Activated naive CD8-positive, alpha-beta T cell treated with anti-CD3 and anti-CD28 coated beads, Interleukin-2, amount 10 ng/mL, durations not matched to agents 7 days and 5 days (primary cell): ENCODE data around the gene SORBS2. TPM values are rescaled to one million over a fixed set of nuclear protein-coding genes. Genes with fewer than 3 reads are reported as not detected.

ENCODE experiments used
- ATAC-seq: fragments of 150-1000 bp; cut with Tn5 transposase; one replicate; pipeline ENCODE4 v1.10.0; 2021; ENCODE audit warnings: low read depth, moderate library complexity
- POLR2A ChIA-PET: fragments of 350-600 bp; sonication (Branson Sonifier 250); formaldehyde crosslinking; loops from one replicate; lab custom pipeline; 2021; ENCODE audit warnings: antibody characterized with exemption; lab: Charles Lee
- DNase-seq: peaks from one replicate; pipeline ENCODE4 v3.0.0; 2021
- H3K27ac Mint-ChIP-seq: one replicate; pipeline ENCODE4 v1.8.0; 2022; ENCODE audit warnings: mild to moderate bottlenecking, mixed read lengths
- H3K27me3 Mint-ChIP-seq: one replicate; pipeline ENCODE4 v1.8.0; 2022; ENCODE audit warnings: mild to moderate bottlenecking, moderate library complexity, mixed read lengths
- H3K36me3 Mint-ChIP-seq: one replicate; pipeline ENCODE4 v1.8.0; 2021; ENCODE audit warnings: mild to moderate bottlenecking, mixed read lengths
- H3K4me1 Mint-ChIP-seq: one replicate; pipeline ENCODE4 v1.8.0; 2021; ENCODE audit warnings: mixed read lengths
- H3K4me3 Mint-ChIP-seq: one replicate; pipeline ENCODE4 v1.8.0; 2022; ENCODE audit warnings: mild to moderate bottlenecking, moderate library complexity, mixed read lengths
- H3K9me3 Mint-ChIP-seq: one replicate; pipeline ENCODE4 v1.8.0; 2021; ENCODE audit warnings: mixed read lengths
- total RNA-seq, 2 experiments: library from RNA; stranded (reverse); gene quantifications; one replicate each; pipeline ENCODE4 v1.2.3, GENCODE V29; 2021

Gene SORBS2
- total RNA-seq, 2 experiments from 2014 or later, result not detected

- POLR2A ChIA-PET, result no interaction called here
- Mint-ChIP-seq H3K4me1 (no peaks in the 10 kb centered on the region), H3K27me3 (no peaks in the 10 kb centered on the region), H3K27ac (no peak overlapping the region), H3K4me3 (no peak overlapping the region), H3K9me3 (peaks cover 2% of the 10 kb centered on the region), H3K36me3 (no peaks in the 10 kb centered on the region)
- no peak for DNase-seq
- ATAC-seq, result no peak
Measured at GRCh38 chr4:185783574-185783973, 28.4 kb downstream of the SORBS2 start.

GRCh38 chr4:185782523-185782922 is 29.5 kb downstream of the SORBS2 start:
- Mint-ChIP-seq H3K36me3 (no peaks in the 10 kb centered on the region), H3K27me3 (no peaks in the 10 kb centered on the region), H3K27ac (no peak overlapping the region), H3K4me3 (no peak overlapping the region), H3K9me3 (peaks cover 2% of the 10 kb centered on the region), H3K4me1 (no peaks in the 10 kb centered on the region)
- no peak for DNase-seq
- no peak for ATAC-seq
- POLR2A ChIA-PET, result no interaction called here

DNA sequence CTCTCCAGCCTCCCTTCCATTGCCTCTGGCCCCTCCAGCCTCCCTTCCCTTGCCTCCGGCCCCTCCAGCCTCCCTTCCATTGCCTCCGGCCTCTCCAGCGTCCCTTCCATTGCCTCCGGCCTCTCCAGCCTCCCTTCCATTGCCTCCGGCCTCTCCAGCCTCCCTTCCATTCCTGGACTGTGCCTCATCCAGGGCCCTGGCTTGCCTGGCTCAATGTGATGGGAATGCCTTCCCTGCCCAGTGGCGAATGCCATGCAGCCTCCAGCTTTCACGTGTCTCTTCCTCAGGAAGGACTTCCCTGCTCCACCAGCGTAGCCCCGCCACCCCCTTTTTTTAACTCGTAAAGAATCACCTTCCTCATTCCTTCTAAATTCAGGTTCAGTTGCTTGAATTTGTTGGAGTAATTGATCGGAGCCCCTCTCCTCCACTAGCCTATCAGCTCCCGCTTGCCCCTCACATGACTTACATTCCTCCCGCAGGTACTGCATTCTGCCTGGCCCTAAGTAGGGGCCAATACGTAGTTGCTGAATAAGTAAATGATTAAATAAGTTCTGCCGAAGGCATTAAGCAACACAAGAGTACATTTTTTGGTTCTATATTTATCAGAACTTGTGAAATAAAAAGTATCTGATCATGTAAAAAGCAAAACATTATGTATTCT is 30.3 kb downstream of the SORBS2 start:
- no peak for ATAC-seq
- H3K4me1 Mint-ChIP-seq, result no peaks in the 10 kb centered on the region
- peaks cover 2% of the 10 kb centered on the region for H3K9me3 Mint-ChIP-seq
- no peak for DNase-seq
- POLR2A ChIA-PET, result no interaction called here
- no peak overlapping the region for H3K27ac Mint-ChIP-seq
- H3K4me3 Mint-ChIP-seq, result no peak overlapping the region
- no peaks in the 10 kb centered on the region for H3K36me3 Mint-ChIP-seq
- no peaks in the 10 kb centered on the region for H3K27me3 Mint-ChIP-seq

GRCh38 chr4:185780472-185780871 is 31.5 kb downstream of the SORBS2 start:
- H3K27me3 Mint-ChIP-seq, result no peaks in the 10 kb centered on the region
- ATAC-seq (no peak), DNase-seq (no peak)
- peaks cover 2% of the 10 kb centered on the region for H3K9me3 Mint-ChIP-seq
- no peaks in the 10 kb centered on the region for H3K4me1 Mint-ChIP-seq
- H3K27ac Mint-ChIP-seq, result no peak overlapping the region
- no peaks in the 10 kb centered on the region for H3K36me3 Mint-ChIP-seq
- H3K4me3 Mint-ChIP-seq, result no peak overlapping the region
- POLR2A ChIA-PET, result no interaction called here

- ATAC-seq (no peak), DNase-seq (no peak)
- no peaks in the 10 kb centered on the region for H3K4me1 Mint-ChIP-seq
- no peak overlapping the region for H3K4me3 Mint-ChIP-seq
- POLR2A ChIA-PET, result no interaction called here
- no peak overlapping the region for H3K27ac Mint-ChIP-seq
- no peaks in the 10 kb centered on the region for H3K36me3 Mint-ChIP-seq
- peaks cover 2% of the 10 kb centered on the region for H3K9me3 Mint-ChIP-seq
- H3K27me3 Mint-ChIP-seq, result peaks cover 9% of the 10 kb centered on the region
Measured at GRCh38 chr4:185779517-185779916, 32.5 kb downstream of the SORBS2 start.

DNA sequence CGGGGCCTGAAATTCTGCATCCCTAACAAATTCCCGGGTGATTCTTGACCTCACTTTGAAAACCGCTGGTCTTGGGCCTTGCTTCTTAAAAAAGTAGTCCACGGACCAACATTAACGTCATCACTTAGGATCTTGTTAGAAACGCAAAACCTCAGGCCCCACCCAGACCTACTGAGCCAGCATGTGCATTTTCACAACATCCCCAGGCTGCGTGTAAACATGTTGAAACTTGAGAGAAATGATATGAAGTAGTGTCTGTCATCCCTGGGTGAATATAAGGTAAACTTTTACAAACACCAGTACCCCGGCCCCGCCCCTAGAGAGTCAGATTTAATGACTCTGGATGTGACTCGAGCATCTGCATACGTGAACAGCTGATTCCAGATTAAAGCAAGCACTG is 33.7 kb downstream of the SORBS2 start:
- Mint-ChIP-seq H3K4me1 (no peaks in the 10 kb centered on the region), H3K36me3 (no peaks in the 10 kb centered on the region), H3K9me3 (peaks cover 2% of the 10 kb centered on the region), H3K27ac (no peak overlapping the region), H3K27me3 (peaks cover 17% of the 10 kb centered on the region), H3K4me3 (no peak overlapping the region)
- DNase-seq, result no peak
- POLR2A ChIA-PET, result no interaction called here
- ATAC-seq, result no peak

- DNase-seq (no peak), ATAC-seq (no peak)
- POLR2A ChIA-PET, result no interaction called here
- no peak overlapping the region for H3K4me3 Mint-ChIP-seq
- peaks cover 18% of the 10 kb centered on the region for H3K27me3 Mint-ChIP-seq
- no peaks in the 10 kb centered on the region for H3K36me3 Mint-ChIP-seq
- H3K4me1 Mint-ChIP-seq, result no peaks in the 10 kb centered on the region
- peaks cover 2% of the 10 kb centered on the region for H3K9me3 Mint-ChIP-seq
- no peak overlapping the region for H3K27ac Mint-ChIP-seq
Measured at GRCh38 chr4:185775792-185776555, 36.0 kb downstream of the SORBS2 start.

GRCh38 chr4:185774845-185775680 is 36.9 kb downstream of the SORBS2 start:
- Mint-ChIP-seq H3K27me3 (peaks cover 18% of the 10 kb centered on the region), H3K27ac (no peak overlapping the region), H3K4me1 (no peaks in the 10 kb centered on the region), H3K36me3 (no peaks in the 10 kb centered on the region), H3K9me3 (peaks cover 2% of the 10 kb centered on the region), H3K4me3 (no peak overlapping the region)
- ATAC-seq, result no peak
- POLR2A ChIA-PET, result no interaction called here
- no peak for DNase-seq

DNA sequence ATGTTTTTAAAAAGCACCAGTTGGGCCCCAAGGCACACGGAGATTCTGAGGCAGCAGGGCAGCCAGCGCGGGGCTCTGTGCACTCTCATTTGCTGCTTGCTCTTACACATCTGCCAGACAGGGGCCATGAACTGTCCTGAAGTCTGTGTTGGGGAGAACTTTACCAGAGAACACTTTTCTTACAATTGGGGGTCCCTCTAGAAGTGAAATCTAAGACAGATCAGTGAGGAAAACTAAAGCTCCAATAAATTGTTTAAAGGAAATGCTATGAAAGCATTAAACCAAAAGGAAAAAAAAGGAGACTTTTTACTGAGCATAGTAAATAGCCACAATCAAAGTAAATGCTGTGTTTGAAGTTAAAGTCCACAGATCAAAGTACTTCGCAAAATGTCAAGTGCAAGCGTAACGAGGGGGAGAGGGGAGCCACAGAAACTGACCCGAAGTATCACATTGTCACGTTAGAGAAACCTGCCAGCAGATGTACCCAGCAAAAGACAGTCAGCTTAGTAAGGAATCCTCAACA is 37.8 kb downstream of the SORBS2 start:
- ATAC-seq (no peak), DNase-seq (no peak)
- Mint-ChIP-seq H3K27ac (no peak overlapping the region), H3K9me3 (peaks cover 2% of the 10 kb centered on the region), H3K4me1 (no peaks in the 10 kb centered on the region), H3K27me3 (peaks cover 18% of the 10 kb centered on the region), H3K4me3 (no peak overlapping the region), H3K36me3 (no peaks in the 10 kb centered on the region)
- POLR2A ChIA-PET, result no interaction called here

DNA sequence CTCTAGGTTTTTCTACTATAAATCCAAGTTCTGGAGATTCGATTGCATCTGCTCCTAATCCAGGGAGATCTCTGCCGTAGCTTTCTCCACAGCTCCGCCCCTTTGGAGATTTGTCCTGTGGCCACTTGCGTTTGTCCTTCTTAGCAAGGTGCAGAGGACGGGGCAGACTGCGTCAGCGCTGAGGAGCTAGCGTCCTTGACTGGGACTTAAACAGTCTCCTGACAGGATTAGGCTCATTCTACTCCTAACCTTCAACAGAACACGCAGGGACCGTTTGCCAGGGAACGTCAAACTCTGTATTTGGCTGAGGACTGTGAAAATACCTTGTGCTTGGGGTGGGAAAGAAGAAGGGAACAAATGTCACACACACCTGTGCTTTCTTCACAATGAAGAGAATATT is 38.6 kb downstream of the SORBS2 start:
- Mint-ChIP-seq H3K27me3 (peaks cover 18% of the 10 kb centered on the region), H3K4me1 (no peaks in the 10 kb centered on the region), H3K4me3 (no peak overlapping the region), H3K27ac (no peak overlapping the region), H3K9me3 (peaks cover 2% of the 10 kb centered on the region), H3K36me3 (no peaks in the 10 kb centered on the region)
- no peak for ATAC-seq
- POLR2A ChIA-PET, result no interaction called here
- DNase-seq, result no peak

GRCh38 chr4:185772391-185773093 is 39.5 kb downstream of the SORBS2 start:
- Mint-ChIP-seq H3K36me3 (no peaks in the 10 kb centered on the region), H3K27me3 (peaks cover 18% of the 10 kb centered on the region), H3K4me3 (no peak overlapping the region), H3K9me3 (peaks cover 2% of the 10 kb centered on the region), H3K4me1 (no peaks in the 10 kb centered on the region), H3K27ac (no peak overlapping the region)
- POLR2A ChIA-PET, result no interaction called here
- DNase-seq (no peak), ATAC-seq (no peak)

DNA sequence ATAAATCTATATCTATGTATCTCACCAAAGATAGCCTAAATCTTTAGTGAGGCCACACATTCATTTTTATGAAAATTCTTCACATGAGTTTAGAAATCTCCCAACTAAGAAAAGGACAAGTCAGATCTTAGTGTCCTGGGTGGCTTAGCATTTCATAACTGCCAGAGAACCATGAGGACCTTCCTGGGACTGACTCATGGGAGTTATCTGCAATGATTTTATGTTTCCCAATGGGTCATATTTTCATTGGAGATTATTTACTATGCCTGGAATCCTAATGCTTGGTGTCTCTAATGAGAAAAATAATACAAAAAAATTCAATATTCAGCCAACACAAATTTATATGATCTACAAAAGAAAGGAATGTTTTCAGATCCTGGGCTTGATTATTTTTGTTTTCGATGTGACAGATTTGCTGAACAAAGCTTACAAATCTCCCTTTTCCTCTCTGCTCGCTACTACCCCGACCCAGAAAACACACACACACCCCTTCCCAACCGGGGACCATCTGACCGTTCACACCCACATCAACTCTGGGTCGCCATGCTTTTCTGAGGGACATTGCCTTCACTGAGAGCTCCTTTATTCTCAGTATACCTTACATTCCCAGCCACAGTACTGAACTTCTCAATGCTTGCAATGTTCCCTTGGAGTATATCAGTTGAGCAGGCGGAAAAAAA is 40.1 kb downstream of the SORBS2 start:
- no peak overlapping the region for H3K4me3 Mint-ChIP-seq
- H3K27ac Mint-ChIP-seq, result no peak overlapping the region
- DNase-seq, result no peak
- H3K27me3 Mint-ChIP-seq, result peaks cover 18% of the 10 kb centered on the region
- POLR2A ChIA-PET, result no interaction called here
- H3K9me3 Mint-ChIP-seq, result peaks cover 2% of the 10 kb centered on the region
- no peaks in the 10 kb centered on the region for H3K4me1 Mint-ChIP-seq
- no peak for ATAC-seq
- H3K36me3 Mint-ChIP-seq, result no peaks in the 10 kb centered on the region
